Fibroblast of pulmonary artery (primary cell): ENCODE measurements around the gene ZFYVE27.

Experiments
- DNase-seq: peaks from one replicate; pipeline ENCODE4 v3.0.0-alpha.2; 2010; ENCODE audit warnings: low read depth
- H3K4me3 ChIP-seq: replicated peaks from 2 replicates; pipeline ENCODE4 v1.5.1; 2011; ENCODE audit warnings: low read depth, mild to moderate bottlenecking, control low read depth, low read length, moderate library complexity
- TF ChIP-seq, protein P1 (sequence below): IDR thresholded peaks from 2 replicates; pipeline ENCODE4 v1.5.1; 2011; ENCODE audit warnings: mild to moderate bottlenecking, control low read depth, low read length, inconsistent platforms; ENCODE audit errors: missing control alignments

ZFYVE27 gene

DNA sequence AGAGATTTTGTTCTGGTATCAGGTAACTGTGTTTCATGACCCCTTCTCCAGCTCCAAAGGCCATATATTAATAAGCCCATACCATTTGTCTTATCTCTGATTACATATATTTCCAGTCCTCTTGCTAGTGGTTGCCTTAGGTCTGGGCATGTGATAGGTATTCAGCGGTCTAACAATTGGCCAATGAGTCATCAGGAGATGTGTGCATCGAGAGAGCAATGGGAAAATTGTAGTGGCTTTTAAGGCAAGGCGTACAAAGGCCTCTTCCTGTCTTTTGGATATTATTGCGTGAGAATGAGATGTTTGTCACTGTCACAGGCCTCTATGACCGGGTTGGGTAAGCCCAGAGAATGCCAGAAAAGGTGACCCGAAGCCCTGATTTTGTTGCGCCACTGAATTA, 73.5 kb downstream of the ZFYVE27 start:
- no peak overlapping the region for H3K4me3 ChIP-seq
- TF ChIP-seq, protein P1, sequence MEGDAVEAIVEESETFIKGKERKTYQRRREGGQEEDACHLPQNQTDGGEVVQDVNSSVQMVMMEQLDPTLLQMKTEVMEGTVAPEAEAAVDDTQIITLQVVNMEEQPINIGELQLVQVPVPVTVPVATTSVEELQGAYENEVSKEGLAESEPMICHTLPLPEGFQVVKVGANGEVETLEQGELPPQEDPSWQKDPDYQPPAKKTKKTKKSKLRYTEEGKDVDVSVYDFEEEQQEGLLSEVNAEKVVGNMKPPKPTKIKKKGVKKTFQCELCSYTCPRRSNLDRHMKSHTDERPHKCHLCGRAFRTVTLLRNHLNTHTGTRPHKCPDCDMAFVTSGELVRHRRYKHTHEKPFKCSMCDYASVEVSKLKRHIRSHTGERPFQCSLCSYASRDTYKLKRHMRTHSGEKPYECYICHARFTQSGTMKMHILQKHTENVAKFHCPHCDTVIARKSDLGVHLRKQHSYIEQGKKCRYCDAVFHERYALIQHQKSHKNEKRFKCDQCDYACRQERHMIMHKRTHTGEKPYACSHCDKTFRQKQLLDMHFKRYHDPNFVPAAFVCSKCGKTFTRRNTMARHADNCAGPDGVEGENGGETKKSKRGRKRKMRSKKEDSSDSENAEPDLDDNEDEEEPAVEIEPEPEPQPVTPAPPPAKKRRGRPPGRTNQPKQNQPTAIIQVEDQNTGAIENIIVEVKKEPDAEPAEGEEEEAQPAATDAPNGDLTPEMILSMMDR = no peak
- peak; percentile 5 for DNase-seq
